K562 (cell line): ENCODE data around the gene NRROS. TPM values are rescaled to one million over a fixed set of nuclear protein-coding genes. Genes with fewer than 3 reads are reported as not detected.

ENCODE experiments used
- ATAC-seq: fragments of 200-7000 bp; cut with Tn5 transposase; 3 replicates; pipeline ENCODE4 v1.9.1; 2020; ENCODE audit warnings: moderate library complexity
- BruUV-seq: library from RNA; stranded (reverse); fragments of 400-500 nt; replicated peaks from 2 replicates; lab custom pipeline; 2021; lab: Mats Ljungman, UMichigan
- CTCF ChIA-PET: fragments of 300-600 bp; formaldehyde crosslinking; extraction: SDS; loops from one replicate; lab custom pipeline; 2021; ENCODE audit warnings: low intra/inter-chr PET ratio; lab: Yijun Ruan, JAX
- POLR2A ChIA-PET: fragments of 300-600, 350-650 bp; sonication (Branson Sonifier 250); formaldehyde crosslinking; extraction: SDS; loops from one replicate; lab custom pipeline; 2021; ENCODE audit warnings: antibody characterized with exemption, inconsistent platforms; lab: Yijun Ruan, JAX
- DNase-seq, 4 experiments: peaks; one replicate each; pipeline versions ENCODE4 v3.0.0 to v3.0.0-alpha.2; 2011 to 2018; ENCODE audit warnings: low spot score in 3 of 4, mixed read lengths in 3 of 4; ENCODE audit errors: extremely low read depth in 1 of 4
- FAIRE-seq: peaks from 2 replicates; lab custom pipeline; 2011; peaks lifted over from hg19 to GRCh38; lab: Jason Lieb, UNC
- H2AFZ ChIP-seq: 2 replicates; pipeline ENCODE4 v1.6.0; 2011; ENCODE audit warnings: low read depth, low read length, control low read depth, inconsistent platforms
- H3K27ac ChIP-seq: fragments of 200-600 bp; 3 replicates; pipeline ENCODE4 v1.8.0; 2011; ENCODE audit warnings: low read depth, mild to moderate bottlenecking, control low read depth, inconsistent platforms, low read length, moderate library complexity, mixed read lengths; ENCODE audit errors: extremely low read depth
- H3K27me3 ChIP-seq, 2 experiments: fragments of 300-600 bp in 1 of 2; 2 replicates in 1 of 2; 3 replicates in 1 of 2; pipeline versions ENCODE4 v1.6.0 to v1.8.0; 2011; ENCODE audit warnings: inconsistent platforms in 2 of 2, low read length in 2 of 2, mild to moderate bottlenecking in 1 of 2, mixed read lengths in 1 of 2, moderate library complexity in 1 of 2; ENCODE audit not compliant: control insufficient read depth in 2 of 2, insufficient read depth in 2 of 2
- H3K36me3 ChIP-seq: fragments of 300-600 bp; 3 replicates; pipeline ENCODE4 v1.8.0; 2011; ENCODE audit warnings: mild to moderate bottlenecking, low read length, inconsistent platforms; ENCODE audit not compliant: control insufficient read depth, insufficient read depth
- H3K4me1 ChIP-seq, 2 experiments: fragments of 200-600 bp in 1 of 2; replicated peaks in 1 of 2; 2 replicates in 1 of 2; 3 replicates in 1 of 2; pipeline versions ENCODE4 v1.5.1 to v1.8.0; 2011; ENCODE audit warnings: inconsistent platforms in 2 of 2, low read length in 2 of 2, mild to moderate bottlenecking in 1 of 2, mixed read lengths in 1 of 2, moderate library complexity in 1 of 2; ENCODE audit not compliant: control insufficient read depth in 2 of 2, insufficient read depth in 2 of 2
- H3K4me2 ChIP-seq: 2 replicates; pipeline ENCODE4 v1.6.1; 2011; ENCODE audit warnings: low read length, control low read depth, inconsistent platforms, mixed read lengths; ENCODE audit not compliant: insufficient read depth
- H3K4me3 ChIP-seq: fragments of 200-600 bp; sonication (generic), shearing (Covaris generic); 2 replicates; pipeline ENCODE4 v1.5.1; 2016; ENCODE audit warnings: control low read depth, inconsistent platforms
- H3K79me2 ChIP-seq: fragments of 200-600 bp; 3 replicates; pipeline ENCODE4 v1.8.0; 2011; ENCODE audit warnings: low read length, inconsistent platforms; ENCODE audit not compliant: control insufficient read depth, insufficient read depth
- H3K9ac ChIP-seq, 2 experiments: 2 replicates each; pipeline versions ENCODE4 v1.6.0 to v1.6.1; 2011; ENCODE audit warnings: low read depth in 2 of 2, low read length in 2 of 2, control low read depth in 1 of 2, inconsistent platforms in 1 of 2, mild to moderate bottlenecking in 1 of 2, mixed read lengths in 1 of 2; ENCODE audit not compliant: insufficient read depth in 1 of 2
- H3K9me1 ChIP-seq: one replicate; pipeline ENCODE4 v1.6.0; 2011; ENCODE audit warnings: inconsistent platforms, mild to moderate bottlenecking, low read length, moderate library complexity; ENCODE audit not compliant: control insufficient read depth, insufficient read depth
- H3K9me3 ChIP-seq: replicated peaks from 2 replicates; pipeline ENCODE4 v1.5.1; 2011; ENCODE audit warnings: low read depth, low read length, inconsistent platforms; ENCODE audit not compliant: control insufficient read depth, insufficient read depth
- H4K20me1 ChIP-seq: replicated peaks from 2 replicates; pipeline ENCODE4 v1.6.1; 2011; ENCODE audit warnings: low read length, inconsistent platforms, mixed read lengths; ENCODE audit not compliant: control insufficient read depth, insufficient read depth
- KDM2B ChIP-seq: fragments of 250-450 bp; sonication (Bioruptor Pico); IDR thresholded peaks from 2 replicates; pipeline ENCODE4 v1.8.0; 2021; ENCODE audit warnings: mild to moderate bottlenecking, moderate library complexity
- NFIC ChIP-seq: fragments of 450-650 bp; IDR thresholded peaks from 2 replicates; pipeline ENCODE4 v1.6.1; 2017; ENCODE audit warnings: mild to moderate bottlenecking, inconsistent platforms
- NFIX ChIP-seq: fragments of 250-450 bp; sonication (Bioruptor Pico); IDR thresholded peaks from 2 replicates; pipeline ENCODE4 v1.4.0; 2020; ENCODE audit warnings: low read depth, mild to moderate bottlenecking, moderate library complexity
- RBM25 ChIP-seq: fragments of 200-400 bp; formaldehyde crosslinking; IDR thresholded peaks from 2 replicates; pipeline ENCODE4 v1.6.1; 2018; ENCODE audit warnings: low read length, low read depth, moderate library complexity; ENCODE audit not compliant: severe bottlenecking
- ZNF436 ChIP-seq: fragments of 250-450, 450-650 bp; sonication (Bioruptor Pico); formaldehyde crosslinking; IDR thresholded peaks from 2 replicates; pipeline ENCODE4 v1.7.0; 2020; ENCODE audit warnings: mild to moderate bottlenecking
- WGBS: fragments of 100-300 bp; shearing (Covaris generic); methylation state at CpG from one replicate; pipeline ENCODE4 v1.1.6; 2016; ENCODE audit warnings: low coverage, mixed read lengths; ENCODE audit not compliant: insufficient coverage; ENCODE audit errors: missing lambda C conversion rate; 5-methylcytosine and 5-hydroxymethylcytosine counted together
- in situ Hi-C: fragments of 300-500 bp; cut with MboI; formaldehyde crosslinking; loops from 4 replicates; pipeline ENCODE4 v1.15.0; 2018; ENCODE audit warnings: inconsistent platforms, mixed read lengths
- intact Hi-C: fragments of 100-400 bp; cut with micrococcal nuclease; formaldehyde crosslinking; loops from 2 replicates; pipeline ENCODE4 v1.14.2; 2022
- polyA plus RNA-seq, 8 experiments: library from polyadenylated mRNA; depleted of rRNA in 4 of 8; stranded (reverse) in 5 of 8; unstranded in 3 of 8; fragments of >200 nt; fragmentation: Nextera tagmentation in 2 of 8; fragmentation: Illumina TruSeq in 1 of 8; extraction: Ambion mirVana in 2 of 8; extraction: Trizol in 1 of 8; gene quantifications; 2 replicates each; pipeline versions ENCODE4 v1.2.1 to v1.2.3, GENCODE V29; 2011 to 2014; ENCODE audit warnings: inconsistent platforms in 1 of 8, missing spikeins in 1 of 8
- total RNA-seq, 7 experiments: library from RNA; depleted of rRNA in 6 of 7; stranded (reverse); fragments of >200 nt in 6 of 7; fragmentation: Illumina TruSeq in 2 of 7; extraction: Trizol in 2 of 7; gene quantifications; 2 replicates each; pipeline versions ENCODE4 v1.2.1 to v1.2.3, GENCODE V29; 2011 to 2021; ENCODE audit warnings: low replicate concordance in 1 of 7
- TF ChIP-seq, protein P1 (sequence below): sonication (generic); formaldehyde crosslinking; IDR thresholded peaks from 2 replicates; pipeline ENCODE4 v1.8.1; 2023; ENCODE audit warnings: mild to moderate bottlenecking, missing genetic modification reagents

Gene NRROS
- total and polyA plus RNA-seq, 9 of the 15 experiments (the other 6 are each of a cell fraction or from before 2014, with no cell fraction given), result 0.34 to 13.8 (median 3.8) TPM

GRCh38 chr3:196661400-196661799 is 21.9 kb downstream of the NRROS start:
- BruUV-seq, result no TSS peak
- POLR2A ChIA-PET, result interaction anchor here (0.7 to 0.8 kb wide), 2 partner anchors 11 to 17 kb away, joined by 3 read pairs; no protein-coding TSS in a partner anchor
- no peaks in the 10 kb centered on the region for H3K9me3 ChIP-seq
- H3K4me3 ChIP-seq, result no peak overlapping the region
- no peaks in the 10 kb centered on the region for H3K9me1 ChIP-seq
- in situ Hi-C loops, result no loop called here
- peaks cover 22 to 40% of the 10 kb centered on the region in 2 experiments for H3K4me1 ChIP-seq
- no peak overlapping the region for H2AFZ ChIP-seq
- peak; percentile 96 for TF ChIP-seq NFIC
- TF ChIP-seq, protein P1, sequence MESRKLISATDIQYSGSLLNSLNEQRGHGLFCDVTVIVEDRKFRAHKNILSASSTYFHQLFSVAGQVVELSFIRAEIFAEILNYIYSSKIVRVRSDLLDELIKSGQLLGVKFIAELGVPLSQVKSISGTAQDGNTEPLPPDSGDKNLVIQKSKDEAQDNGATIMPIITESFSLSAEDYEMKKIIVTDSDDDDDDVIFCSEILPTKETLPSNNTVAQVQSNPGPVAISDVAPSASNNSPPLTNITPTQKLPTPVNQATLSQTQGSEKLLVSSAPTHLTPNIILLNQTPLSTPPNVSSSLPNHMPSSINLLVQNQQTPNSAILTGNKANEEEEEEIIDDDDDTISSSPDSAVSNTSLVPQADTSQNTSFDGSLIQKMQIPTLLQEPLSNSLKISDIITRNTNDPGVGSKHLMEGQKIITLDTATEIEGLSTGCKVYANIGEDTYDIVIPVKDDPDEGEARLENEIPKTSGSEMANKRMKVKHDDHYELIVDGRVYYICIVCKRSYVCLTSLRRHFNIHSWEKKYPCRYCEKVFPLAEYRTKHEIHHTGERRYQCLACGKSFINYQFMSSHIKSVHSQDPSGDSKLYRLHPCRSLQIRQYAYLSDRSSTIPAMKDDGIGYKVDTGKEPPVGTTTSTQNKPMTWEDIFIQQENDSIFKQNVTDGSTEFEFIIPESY (CRISPR knock-in tag), result peak; percentile 76
- TF ChIP-seq KDM2B (CRISPR knock-in tag), result no peak
- TF ChIP-seq ZNF436, result no peak
- TF ChIP-seq RBM25, result no peak
- TF ChIP-seq NFIX (CRISPR knock-in tag), result peak; percentile 60
- TF ChIP-seq, all 486 proteins: peak for 3
- FAIRE-seq (no peak), DNase-seq (no peak), ATAC-seq (no peak)
- peak overlapping the region in 1 of 2 experiments; percentile 61; a peak in 2 of 4 replicates for H3K9ac ChIP-seq
- no peaks in the 10 kb centered on the region for H4K20me1 ChIP-seq
- no peaks in the 10 kb centered on the region for H3K27me3 ChIP-seq
- intact Hi-C loops, result no loop called here
- no peak overlapping the region for H3K27ac ChIP-seq
- no peak overlapping the region for H3K4me2 ChIP-seq
- peaks cover 34% of the 10 kb centered on the region for H3K36me3 ChIP-seq
- no peaks in the 10 kb centered on the region for H3K79me2 ChIP-seq
- WGBS, result 69% methylated on average over 11 of the region's 16 CpGs
- CTCF ChIA-PET, result no interaction called here
